Panc1 (cell line): ENCODE measurements around the gene NLRP1. TPM values are rescaled to one million over a fixed set of nuclear protein-coding genes. Genes with fewer than 3 reads are reported as not detected.

Experiments used
- ATAC-seq: fragments of 200-7000 bp; cut with Tn5 transposase; 2 replicates; pipeline ENCODE4 v1.9.1; 2020; ENCODE audit warnings: mild to moderate bottlenecking, moderate library complexity
- BruUV-seq: library from RNA; stranded (reverse); fragments of 400-500 nt; replicated peaks from 2 replicates; lab custom pipeline; 2021; lab: Mats Ljungman, UMichigan
- CTCF ChIA-PET: fragments of 300-600 bp; sonication (Branson Sonifier 250); formaldehyde crosslinking; loops from one replicate; lab custom pipeline; 2022; ENCODE audit warnings: antibody characterized with exemption; lab: Charles Lee
- POLR2A ChIA-PET: fragments of 300-600 bp; sonication (Branson Sonifier 250); formaldehyde crosslinking; loops from one replicate; lab custom pipeline; 2022; ENCODE audit warnings: antibody characterized with exemption; lab: Charles Lee
- DNase-seq: peaks from one replicate; pipeline ENCODE4 v3.0.0-alpha.2; 2010; ENCODE audit warnings: low read depth, low spot score
- H3K27ac ChIP-seq: 2 replicates; pipeline ENCODE4 v1.5.1; 2011; ENCODE audit warnings: mild to moderate bottlenecking, low read length, inconsistent platforms
- H3K27me3 ChIP-seq: fragments of 200-500 bp; sonication (Bioruptor generic); 2 replicates; pipeline ENCODE4 v1.6.0; 2014; ENCODE audit warnings: low read length, inconsistent platforms; ENCODE audit not compliant: control insufficient read depth, insufficient read depth
- H3K36me3 ChIP-seq: fragments of 200-500 bp; sonication (Bioruptor generic); 2 replicates; pipeline ENCODE4 v1.5.1; 2014; ENCODE audit warnings: inconsistent platforms, mild to moderate bottlenecking, low read length, moderate library complexity; ENCODE audit not compliant: control insufficient read depth, insufficient read depth
- H3K4me1 ChIP-seq: 2 replicates; pipeline ENCODE4 v1.5.1; 2011; ENCODE audit warnings: inconsistent platforms, mild to moderate bottlenecking, low read length, moderate library complexity; ENCODE audit not compliant: control insufficient read depth, insufficient read depth
- H3K4me3 ChIP-seq, 2 experiments: 2 replicates each; pipeline ENCODE4 v1.5.1; 2011 to 2012; ENCODE audit warnings: low read depth in 2 of 2, low read length in 2 of 2, mild to moderate bottlenecking in 2 of 2, inconsistent platforms in 1 of 2, moderate library complexity in 1 of 2
- H3K9me3 ChIP-seq: fragments of 200-500 bp; sonication (Bioruptor generic); 2 replicates; pipeline ENCODE4 v1.5.1; 2014; ENCODE audit warnings: low read depth, mild to moderate bottlenecking, inconsistent platforms, low read length, moderate library complexity; ENCODE audit not compliant: control insufficient read depth, insufficient read depth
- POLR2AphosphoS5 ChIP-seq: IDR thresholded peaks from 2 replicates; pipeline ENCODE4 v1.6.1; 2012; ENCODE audit warnings: mild to moderate bottlenecking, low read depth, low read length, moderate library complexity
- SIN3A ChIP-seq: IDR thresholded peaks from 2 replicates; pipeline ENCODE4 v1.6.1; 2012; ENCODE audit warnings: low read depth, mild to moderate bottlenecking, low read length, moderate library complexity, borderline replicate concordance; ENCODE audit not compliant: insufficient read depth
- TCF7L2 ChIP-seq: IDR thresholded peaks from 2 replicates; pipeline ENCODE4 v1.6.1; 2011; ENCODE audit warnings: mild to moderate bottlenecking, low read depth, low read length, inconsistent platforms
- in situ Hi-C: cut with HindIII; loops from 2 replicates; pipeline ENCODE4 v1.10.0; 2016; ENCODE audit warnings: low sequenced_read_pairs, low pct_unique_long_range_greater_than_20kb
- intact Hi-C: fragments of 100-400 bp; cut with micrococcal nuclease; formaldehyde crosslinking; loops from one replicate; pipeline ENCODE4 v1.10.0; 2022; ENCODE audit not compliant: unreplicated experiment
- total RNA-seq: library from RNA; stranded (reverse); gene quantifications from one replicate; pipeline ENCODE4 v1.2.1, GENCODE V29; 2021; ENCODE audit not compliant: unreplicated experiment
- TF ChIP-seq, protein P1 (sequence below), 2 experiments: IDR thresholded peaks; 2 replicates each; pipeline ENCODE4 v1.6.1; 2011 to 2012; ENCODE audit warnings: low read depth in 2 of 2, control low read depth in 1 of 2, low read length in 1 of 2, mild to moderate bottlenecking in 1 of 2, moderate library complexity in 1 of 2; ENCODE audit not compliant: insufficient read depth in 1 of 2
- TF ChIP-seq, protein P2 (sequence below): fragments of 450-650 bp; IDR thresholded peaks from 2 replicates; pipeline ENCODE4 v1.5.1; 2017; ENCODE audit warnings: mild to moderate bottlenecking

The NLRP1 gene
- total RNA-seq, 1 experiment from 2014 or later: 0.57 TPM

DNA sequence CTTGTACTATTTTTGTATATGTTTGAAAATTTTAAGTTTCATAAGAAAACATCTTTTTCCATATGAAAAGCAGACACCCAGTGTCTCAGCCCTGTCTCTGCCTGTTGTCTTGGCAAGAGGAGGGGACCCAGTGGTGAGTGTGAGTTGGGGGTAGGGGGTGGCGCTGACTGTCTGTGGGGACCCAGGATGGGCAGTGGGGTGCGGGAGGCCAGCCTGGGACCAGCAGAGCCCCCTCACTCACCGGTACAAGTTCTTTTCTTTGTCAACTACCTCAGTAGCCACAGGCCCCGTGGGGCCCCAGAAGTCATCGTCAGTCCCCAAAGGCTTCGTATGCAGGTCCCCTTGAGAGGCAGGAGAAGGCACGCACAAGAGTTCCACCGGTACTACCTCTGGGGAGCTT lies 51.7 kb downstream of the NLRP1 start:
- Histone ChIP-seq H3K4me3 (no peak overlapping the region), H3K9me3 (no peaks in the 10 kb centered on the region), H3K27ac (no peak overlapping the region), H3K36me3 (no peaks in the 10 kb centered on the region), H3K4me1 (no peaks in the 10 kb centered on the region), H3K27me3 (no peaks in the 10 kb centered on the region)
- in situ Hi-C loops (no loop called here), intact Hi-C loops (no loop called here)
- ATAC-seq: no peak
- CTCF ChIA-PET: no interaction called here
- TF ChIP-seq SIN3A (no peak), POLR2AphosphoS5 (no peak)
- TF ChIP-seq, protein P1, sequence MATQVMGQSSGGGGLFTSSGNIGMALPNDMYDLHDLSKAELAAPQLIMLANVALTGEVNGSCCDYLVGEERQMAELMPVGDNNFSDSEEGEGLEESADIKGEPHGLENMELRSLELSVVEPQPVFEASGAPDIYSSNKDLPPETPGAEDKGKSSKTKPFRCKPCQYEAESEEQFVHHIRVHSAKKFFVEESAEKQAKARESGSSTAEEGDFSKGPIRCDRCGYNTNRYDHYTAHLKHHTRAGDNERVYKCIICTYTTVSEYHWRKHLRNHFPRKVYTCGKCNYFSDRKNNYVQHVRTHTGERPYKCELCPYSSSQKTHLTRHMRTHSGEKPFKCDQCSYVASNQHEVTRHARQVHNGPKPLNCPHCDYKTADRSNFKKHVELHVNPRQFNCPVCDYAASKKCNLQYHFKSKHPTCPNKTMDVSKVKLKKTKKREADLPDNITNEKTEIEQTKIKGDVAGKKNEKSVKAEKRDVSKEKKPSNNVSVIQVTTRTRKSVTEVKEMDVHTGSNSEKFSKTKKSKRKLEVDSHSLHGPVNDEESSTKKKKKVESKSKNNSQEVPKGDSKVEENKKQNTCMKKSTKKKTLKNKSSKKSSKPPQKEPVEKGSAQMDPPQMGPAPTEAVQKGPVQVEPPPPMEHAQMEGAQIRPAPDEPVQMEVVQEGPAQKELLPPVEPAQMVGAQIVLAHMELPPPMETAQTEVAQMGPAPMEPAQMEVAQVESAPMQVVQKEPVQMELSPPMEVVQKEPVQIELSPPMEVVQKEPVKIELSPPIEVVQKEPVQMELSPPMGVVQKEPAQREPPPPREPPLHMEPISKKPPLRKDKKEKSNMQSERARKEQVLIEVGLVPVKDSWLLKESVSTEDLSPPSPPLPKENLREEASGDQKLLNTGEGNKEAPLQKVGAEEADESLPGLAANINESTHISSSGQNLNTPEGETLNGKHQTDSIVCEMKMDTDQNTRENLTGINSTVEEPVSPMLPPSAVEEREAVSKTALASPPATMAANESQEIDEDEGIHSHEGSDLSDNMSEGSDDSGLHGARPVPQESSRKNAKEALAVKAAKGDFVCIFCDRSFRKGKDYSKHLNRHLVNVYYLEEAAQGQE (IDR thresholded peaks at IDR 0.05; ENCODE audit: insufficient read depth in 1 of 2, low read depth in 2 of 2, low read length in 1 of 2): no peak
- TF ChIP-seq, protein P2, sequence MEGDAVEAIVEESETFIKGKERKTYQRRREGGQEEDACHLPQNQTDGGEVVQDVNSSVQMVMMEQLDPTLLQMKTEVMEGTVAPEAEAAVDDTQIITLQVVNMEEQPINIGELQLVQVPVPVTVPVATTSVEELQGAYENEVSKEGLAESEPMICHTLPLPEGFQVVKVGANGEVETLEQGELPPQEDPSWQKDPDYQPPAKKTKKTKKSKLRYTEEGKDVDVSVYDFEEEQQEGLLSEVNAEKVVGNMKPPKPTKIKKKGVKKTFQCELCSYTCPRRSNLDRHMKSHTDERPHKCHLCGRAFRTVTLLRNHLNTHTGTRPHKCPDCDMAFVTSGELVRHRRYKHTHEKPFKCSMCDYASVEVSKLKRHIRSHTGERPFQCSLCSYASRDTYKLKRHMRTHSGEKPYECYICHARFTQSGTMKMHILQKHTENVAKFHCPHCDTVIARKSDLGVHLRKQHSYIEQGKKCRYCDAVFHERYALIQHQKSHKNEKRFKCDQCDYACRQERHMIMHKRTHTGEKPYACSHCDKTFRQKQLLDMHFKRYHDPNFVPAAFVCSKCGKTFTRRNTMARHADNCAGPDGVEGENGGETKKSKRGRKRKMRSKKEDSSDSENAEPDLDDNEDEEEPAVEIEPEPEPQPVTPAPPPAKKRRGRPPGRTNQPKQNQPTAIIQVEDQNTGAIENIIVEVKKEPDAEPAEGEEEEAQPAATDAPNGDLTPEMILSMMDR: no peak
- no peak for DNase-seq
- POLR2A ChIA-PET: no interaction called here
- BruUV-seq: no TSS peak

DNA sequence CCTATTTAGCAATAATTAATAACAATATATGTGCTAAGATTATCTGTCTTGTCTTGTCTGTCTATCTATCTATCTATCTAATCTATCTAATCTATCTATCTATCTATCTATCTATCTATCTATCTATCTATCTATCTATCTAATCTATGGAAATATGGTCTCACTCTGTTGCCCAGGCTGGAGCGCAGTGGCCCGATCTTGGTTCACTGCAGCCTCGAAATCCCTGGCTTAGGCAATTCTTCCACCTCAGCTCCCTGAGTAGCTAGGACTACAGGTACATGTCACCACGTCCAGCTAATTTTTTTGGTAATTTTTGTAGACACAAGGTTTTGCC lies 53.3 kb downstream of the NLRP1 start:
- no peak for TF ChIP-seq SIN3A
- TF ChIP-seq, protein P2: no peak
- no peak for TF ChIP-seq TCF7L2
- TF ChIP-seq, protein P1 (IDR thresholded peaks at IDR 0.05; ENCODE audit: insufficient read depth in 1 of 2, low read depth in 2 of 2, low read length in 1 of 2): no peak
- no peak for TF ChIP-seq POLR2AphosphoS5
- ATAC-seq (no peak), DNase-seq (no peak)
- no peaks in the 10 kb centered on the region for H3K27me3 ChIP-seq
- intact Hi-C loops: no loop called here
- in situ Hi-C loops: no loop called here
- H3K27ac ChIP-seq: no peak overlapping the region
- BruUV-seq: no TSS peak
- no peaks in the 10 kb centered on the region for H3K4me1 ChIP-seq
- no peaks in the 10 kb centered on the region for H3K36me3 ChIP-seq
- H3K4me3 ChIP-seq: no peak overlapping the region
- ChIA-PET POLR2A (no interaction called here), CTCF (no interaction called here)
- no peaks in the 10 kb centered on the region for H3K9me3 ChIP-seq
